Kidney (tissue), 14 donors: ENCODE data around the gene KAT5. TPM values are rescaled to one million over a fixed set of nuclear protein-coding genes. Genes with fewer than 3 reads are reported as not detected.

Experiments used
- DNase-seq, 5 donors: peaks; one replicate each; pipeline ENCODE4 v3.0.0-alpha.2; 2013 to 2020
- FAIRE-seq: peaks from 2 replicates; lab custom pipeline; 2012; peaks lifted over from hg19 to GRCh38; lab: Jason Lieb, UNC
- H3K27ac ChIP-seq, 2 donors: one replicate each; pipeline ENCODE4 v1.7.0; 2013; ENCODE audit warnings: low read depth in 2 of 2, low read length in 2 of 2, inconsistent platforms in 1 of 2
- H3K27me3 ChIP-seq: one replicate; pipeline ENCODE4 v1.7.1; 2013; ENCODE audit warnings: low read length, inconsistent platforms; ENCODE audit not compliant: control insufficient read depth, insufficient read depth
- H3K36me3 ChIP-seq, 3 donors: one replicate each; pipeline versions ENCODE4 v1.7.0 to v1.7.1; 2013; ENCODE audit warnings: low read length in 3 of 3, control low read depth in 1 of 3, inconsistent platforms in 1 of 3; ENCODE audit not compliant: insufficient read depth in 3 of 3, control insufficient read depth in 2 of 3
- H3K4me1 ChIP-seq, 3 donors: one replicate each; pipeline versions ENCODE4 v1.7.0 to v1.7.1; 2013; ENCODE audit warnings: low read length in 3 of 3, inconsistent platforms in 1 of 3, low read depth in 1 of 3; ENCODE audit not compliant: control insufficient read depth in 2 of 3, insufficient read depth in 2 of 3
- H3K4me3 ChIP-seq, 3 donors: one replicate each; pipeline versions ENCODE4 v1.7.0 to v1.8.1; 2013; ENCODE audit warnings: low read length in 3 of 3, control low read depth in 1 of 3, inconsistent platforms in 1 of 3
- H3K9ac ChIP-seq, 3 donors: one replicate each; pipeline versions ENCODE4 v1.7.0 to v1.7.1; 2013; ENCODE audit warnings: low read length in 3 of 3, control low read depth in 1 of 3, inconsistent platforms in 1 of 3
- H3K9me3 ChIP-seq, 3 donors: one replicate each; pipeline versions ENCODE4 v1.7.0 to v1.7.1; 2013; ENCODE audit warnings: low read length in 3 of 3, control low read depth in 1 of 3, inconsistent platforms in 1 of 3; ENCODE audit not compliant: control insufficient read depth in 2 of 3, insufficient read depth in 1 of 3
- intact Hi-C: fragments of 100-400 bp; cut with DNase I; formaldehyde crosslinking; loops from one replicate; pipeline ENCODE4 v1.11.1; 2022
- polyA plus RNA-seq: library from polyadenylated mRNA; stranded (reverse); fragments of 350-450 nt; fragmentation: Illumina TruSeq; extraction: RNeasy Lipid Tissue Mini Kit (QIAGEN cat#74804); gene quantifications from one replicate; pipeline ENCODE4 v1.2.3, GENCODE V29; 2014; ENCODE audit warnings: low read depth, low replicate concordance; ENCODE audit not compliant: insufficient read depth
- total RNA-seq: library from RNA; stranded (reverse); fragmentation: NEBNext Ultra II Directional; extraction: Animal tissue kit (Norgen Biotek cat#: 25700); gene quantifications from one replicate; pipeline ENCODE4 v1.2.1, GENCODE V29; 2021
- TF ChIP-seq, protein P1 (sequence below): IDR thresholded peaks from 3 replicates; pipeline ENCODE4 v1.5.1; 2012; ENCODE audit warnings: mild to moderate bottlenecking, moderate library complexity, borderline replicate concordance; ENCODE audit not compliant: insufficient read depth; ENCODE audit errors: extremely low read depth
- donor health status: control.
- donor health status: control.
- donor health status: control.
- donor health status: control.
- donor health status: control.
- donor health status: DM: yes; HTN: yes; CAD: no.
- donor health status: Normal renal cell carcinoma (clear cell type).

The KAT5 gene
- total and polyA plus RNA-seq, 2 donors from 2014 or later, result 68.4 to 74.7 TPM

DNA sequence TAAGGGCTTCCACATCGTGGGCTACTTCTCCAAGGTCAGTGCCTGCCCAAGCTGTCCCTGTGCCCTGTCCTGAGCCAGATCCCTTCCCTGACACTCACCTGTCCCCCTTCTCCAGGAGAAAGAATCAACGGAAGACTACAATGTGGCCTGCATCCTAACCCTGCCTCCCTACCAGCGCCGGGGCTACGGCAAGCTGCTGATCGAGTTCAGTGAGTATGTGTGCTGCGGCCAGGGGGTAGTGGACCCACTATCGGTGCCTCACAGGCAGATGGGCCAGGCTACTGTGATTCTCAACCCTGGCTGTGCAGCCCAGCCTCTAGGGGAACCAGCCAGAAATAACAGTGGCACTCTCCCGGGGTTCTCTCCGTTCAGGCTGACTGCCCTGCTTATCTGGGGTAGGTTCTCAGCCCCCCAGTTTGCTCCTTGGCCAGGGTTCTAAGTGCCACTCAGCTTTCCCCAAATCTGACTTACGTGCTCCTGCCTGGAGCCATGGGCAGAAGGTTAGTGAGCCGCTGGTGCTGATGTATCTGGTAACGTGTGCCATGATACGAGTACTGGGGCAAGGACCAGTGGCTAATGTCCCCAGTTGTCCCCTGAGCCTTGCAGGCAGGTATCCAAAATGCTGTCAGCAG, 4.8 kb downstream of the KAT5 start:
- peaks cover 10 to 53% (median 40%) of the 10 kb centered on the region in 3 donors for H3K36me3 ChIP-seq
- intact Hi-C loops, result loop anchor here (10.0 kb wide), 1 partner anchor 98 kb away; no protein-coding TSS in a partner anchor
- DNase-seq, result no peak

DNA sequence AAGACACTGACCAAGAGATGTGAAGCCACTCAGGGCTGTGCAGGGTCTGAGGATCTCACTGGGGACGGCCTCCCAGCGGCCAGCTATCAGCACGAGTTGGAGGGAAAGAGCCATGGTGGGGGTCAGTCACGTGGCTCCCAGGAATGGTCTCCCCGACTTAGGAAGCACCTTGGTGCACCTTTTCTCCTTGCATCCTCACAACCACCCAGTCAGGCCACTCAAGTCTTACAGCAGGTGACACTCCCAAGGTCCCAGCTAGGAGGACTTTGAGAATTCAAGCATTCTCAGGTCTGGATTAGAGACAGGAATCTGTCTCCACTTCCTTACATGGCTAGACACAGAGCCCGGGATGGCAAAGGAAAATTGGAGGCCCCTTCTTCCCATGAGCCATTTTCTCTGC, 5.9 kb downstream of the KAT5 start:
- DNase-seq (no peak), FAIRE-seq (no peak)
- Histone ChIP-seq H3K9ac (no peak overlapping the region), H3K4me1 (peaks cover 0 to 18% (median 4%) of the 10 kb centered on the region in 3 donors), H3K27ac (no peak overlapping the region), H3K4me3 (no peak overlapping the region), H3K9me3 (no peaks in the 10 kb centered on the region), H3K27me3 (no peaks in the 10 kb centered on the region), H3K36me3 (peaks cover 10 to 53% (median 40%) of the 10 kb centered on the region in 3 donors)
- TF ChIP-seq, protein P1, sequence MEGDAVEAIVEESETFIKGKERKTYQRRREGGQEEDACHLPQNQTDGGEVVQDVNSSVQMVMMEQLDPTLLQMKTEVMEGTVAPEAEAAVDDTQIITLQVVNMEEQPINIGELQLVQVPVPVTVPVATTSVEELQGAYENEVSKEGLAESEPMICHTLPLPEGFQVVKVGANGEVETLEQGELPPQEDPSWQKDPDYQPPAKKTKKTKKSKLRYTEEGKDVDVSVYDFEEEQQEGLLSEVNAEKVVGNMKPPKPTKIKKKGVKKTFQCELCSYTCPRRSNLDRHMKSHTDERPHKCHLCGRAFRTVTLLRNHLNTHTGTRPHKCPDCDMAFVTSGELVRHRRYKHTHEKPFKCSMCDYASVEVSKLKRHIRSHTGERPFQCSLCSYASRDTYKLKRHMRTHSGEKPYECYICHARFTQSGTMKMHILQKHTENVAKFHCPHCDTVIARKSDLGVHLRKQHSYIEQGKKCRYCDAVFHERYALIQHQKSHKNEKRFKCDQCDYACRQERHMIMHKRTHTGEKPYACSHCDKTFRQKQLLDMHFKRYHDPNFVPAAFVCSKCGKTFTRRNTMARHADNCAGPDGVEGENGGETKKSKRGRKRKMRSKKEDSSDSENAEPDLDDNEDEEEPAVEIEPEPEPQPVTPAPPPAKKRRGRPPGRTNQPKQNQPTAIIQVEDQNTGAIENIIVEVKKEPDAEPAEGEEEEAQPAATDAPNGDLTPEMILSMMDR, result no peak
- intact Hi-C loops, result loop anchor here (10.0 kb wide), 1 partner anchor 97 kb away; no protein-coding TSS in a partner anchor

More for the DNA sequence above, 4.8 kb downstream of the KAT5 start:
- Histone ChIP-seq H3K4me3 (no peak overlapping the region), H3K9ac (no peak overlapping the region), H3K27me3 (no peaks in the 10 kb centered on the region), H3K27ac (no peak overlapping the region), H3K4me1 (peaks cover 0 to 22% (median 4%) of the 10 kb centered on the region in 3 donors), H3K9me3 (no peaks in the 10 kb centered on the region)
- TF ChIP-seq, protein P1, result no peak
- no peak for FAIRE-seq

DNA sequence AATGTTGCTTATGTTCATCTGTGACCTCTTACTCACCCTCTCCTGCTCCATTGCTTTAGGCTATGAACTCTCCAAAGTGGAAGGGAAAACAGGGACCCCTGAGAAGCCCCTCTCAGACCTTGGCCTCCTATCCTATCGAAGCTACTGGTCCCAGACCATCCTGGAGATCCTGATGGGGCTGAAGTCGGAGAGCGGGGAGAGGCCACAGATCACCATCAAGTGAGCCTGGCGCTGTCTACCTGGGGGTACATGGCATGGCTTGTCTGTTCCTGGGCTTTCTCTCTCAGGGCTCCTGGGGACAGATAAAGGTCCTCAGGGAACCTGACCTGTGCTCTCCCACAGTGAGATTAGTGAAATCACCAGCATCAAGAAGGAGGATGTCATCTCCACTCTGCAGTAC, 6.5 kb downstream of the KAT5 start:
- no peak overlapping the region for H3K4me3 ChIP-seq
- peak overlapping the region in 1 of 3 donors; percentile 5 for H3K9ac ChIP-seq

More for the DNA sequence above, 6.5 kb downstream of the KAT5 start:
- Histone ChIP-seq H3K36me3 (peaks cover 10 to 51% (median 37%) of the 10 kb centered on the region in 3 donors), H3K9me3 (no peaks in the 10 kb centered on the region), H3K27ac (no peak overlapping the region), H3K27me3 (no peaks in the 10 kb centered on the region), H3K4me1 (peaks cover 0 to 15% (median 4%) of the 10 kb centered on the region in 3 donors)
- DNase-seq, result no peak
- intact Hi-C loops, result loop anchor here (10.0 kb wide), 1 partner anchor 96 kb away; no protein-coding TSS in a partner anchor
- FAIRE-seq, result no peak
- TF ChIP-seq, protein P1, result no peak
